Hepatocyte (in vitro differentiated cells): ENCODE data around the gene CGGBP1. TPM values are rescaled to one million over a fixed set of nuclear protein-coding genes. Genes with fewer than 3 reads are reported as not detected.

Source experiments
- DNase-seq: peaks from one replicate; pipeline ENCODE4 v3.0.0-alpha.2; 2016; ENCODE audit warnings: low spot score
- H2AFZ ChIP-seq: fragments of 200-600 bp; sonication (generic); 2 replicates; pipeline ENCODE4 v1.6.0; 2016; ENCODE audit warnings: antibody characterized with exemption, mild to moderate bottlenecking
- H3K27ac ChIP-seq: fragments of 200-600 bp; sonication (generic); 2 replicates; pipeline ENCODE4 v1.5.1; 2016; ENCODE audit warnings: mild to moderate bottlenecking
- H3K27me3 ChIP-seq: fragments of 200-600 bp; sonication (generic); 2 replicates; pipeline ENCODE4 v1.6.1; 2016
- H3K36me3 ChIP-seq: fragments of 200-600 bp; sonication (generic); replicated peaks from 2 replicates; pipeline ENCODE4 v1.5.1; 2016; ENCODE audit warnings: low read depth; ENCODE audit not compliant: insufficient read depth
- H3K4me1 ChIP-seq: fragments of 200-600 bp; sonication (generic); 2 replicates; pipeline ENCODE4 v1.5.1; 2016; ENCODE audit warnings: mild to moderate bottlenecking, moderate library complexity; ENCODE audit not compliant: insufficient read depth
- H3K4me2 ChIP-seq: fragments of 200-600 bp; sonication (generic); 2 replicates; pipeline ENCODE4 v1.6.0; 2016
- H3K4me3 ChIP-seq: fragments of 200-600 bp; sonication (generic); 2 replicates; pipeline ENCODE4 v1.5.1; 2016; ENCODE audit warnings: mild to moderate bottlenecking
- H3K79me2 ChIP-seq: fragments of 200-600 bp; sonication (generic); 2 replicates; pipeline ENCODE4 v1.6.0; 2017; ENCODE audit warnings: mild to moderate bottlenecking
- H3K9me2 ChIP-seq: fragments of 200-600 bp; sonication (generic); replicated peaks from 2 replicates; pipeline ENCODE4 v1.6.0; 2017; ENCODE audit warnings: mild to moderate bottlenecking; ENCODE audit not compliant: insufficient read depth
- H3K9me3 ChIP-seq: fragments of 200-600 bp; sonication (generic); 2 replicates; pipeline ENCODE4 v1.5.1; 2016; ENCODE audit warnings: low read depth, mild to moderate bottlenecking
- H4K20me1 ChIP-seq: fragments of 200-600 bp; sonication (generic); 2 replicates; pipeline ENCODE4 v1.6.0; 2016; ENCODE audit warnings: mild to moderate bottlenecking; ENCODE audit not compliant: insufficient read depth, poor library complexity, severe bottlenecking
- EZH2 ChIP-seq: fragments of 200-600 bp; sonication (generic); IDR thresholded peaks from 2 replicates; pipeline ENCODE4 v1.6.1; 2016; ENCODE audit warnings: antibody characterized with exemption, mild to moderate bottlenecking, borderline replicate concordance
- EZH2phosphoT487 ChIP-seq: fragments of 200-600 bp; sonication (generic); IDR thresholded peaks from one replicate; pipeline ENCODE4 v1.6.1; 2018; ENCODE audit warnings: antibody characterized with exemption, mild to moderate bottlenecking, low read depth, moderate library complexity; ENCODE audit not compliant: unreplicated experiment, severe bottlenecking
- WGBS: methylation state at CpG from one replicate; pipeline ENCODE4 v1.1.6; 2016; ENCODE audit warnings: low lambda C conversion rate; ENCODE audit errors: missing lambda C conversion rate; 5-methylcytosine and 5-hydroxymethylcytosine counted together
- polyA plus RNA-seq: library from polyadenylated mRNA; unstranded; fragments of >200 nt; fragmentation: Nextera tagmentation; extraction: Ambion mirVana; gene quantifications from 2 replicates; pipeline ENCODE4 v1.2.1, GENCODE V29; 2016
- total RNA-seq: library from RNA; depleted of rRNA; stranded (reverse); fragments of >200 nt; gene quantifications from 2 replicates; pipeline ENCODE4 v1.2.3, GENCODE V29; 2014
- TF ChIP-seq, protein P1 (sequence below): fragments of 200-600 bp; sonication (generic); IDR thresholded peaks from 2 replicates; pipeline ENCODE4 v1.5.1; 2016; ENCODE audit warnings: antibody characterized with exemption, mild to moderate bottlenecking; ENCODE audit not compliant: poor library complexity

The CGGBP1 gene
- total and polyA plus RNA-seq, 2 experiments from 2014 or later = 46.6 to 75.9 TPM

GRCh38 chr3:88082854-88083253 lies 24.0 kb upstream of the CGGBP1 start:
- H4K20me1 ChIP-seq = peaks cover 8% of the 10 kb centered on the region
- peaks cover 73% of the 10 kb centered on the region for H3K79me2 ChIP-seq
- no peak overlapping the region for H3K4me2 ChIP-seq
- TF ChIP-seq, protein P1, sequence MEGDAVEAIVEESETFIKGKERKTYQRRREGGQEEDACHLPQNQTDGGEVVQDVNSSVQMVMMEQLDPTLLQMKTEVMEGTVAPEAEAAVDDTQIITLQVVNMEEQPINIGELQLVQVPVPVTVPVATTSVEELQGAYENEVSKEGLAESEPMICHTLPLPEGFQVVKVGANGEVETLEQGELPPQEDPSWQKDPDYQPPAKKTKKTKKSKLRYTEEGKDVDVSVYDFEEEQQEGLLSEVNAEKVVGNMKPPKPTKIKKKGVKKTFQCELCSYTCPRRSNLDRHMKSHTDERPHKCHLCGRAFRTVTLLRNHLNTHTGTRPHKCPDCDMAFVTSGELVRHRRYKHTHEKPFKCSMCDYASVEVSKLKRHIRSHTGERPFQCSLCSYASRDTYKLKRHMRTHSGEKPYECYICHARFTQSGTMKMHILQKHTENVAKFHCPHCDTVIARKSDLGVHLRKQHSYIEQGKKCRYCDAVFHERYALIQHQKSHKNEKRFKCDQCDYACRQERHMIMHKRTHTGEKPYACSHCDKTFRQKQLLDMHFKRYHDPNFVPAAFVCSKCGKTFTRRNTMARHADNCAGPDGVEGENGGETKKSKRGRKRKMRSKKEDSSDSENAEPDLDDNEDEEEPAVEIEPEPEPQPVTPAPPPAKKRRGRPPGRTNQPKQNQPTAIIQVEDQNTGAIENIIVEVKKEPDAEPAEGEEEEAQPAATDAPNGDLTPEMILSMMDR = no peak
- no peak for TF ChIP-seq EZH2phosphoT487
- TF ChIP-seq EZH2 = no peak
- H2AFZ ChIP-seq = no peak overlapping the region
- H3K4me1 ChIP-seq = no peaks in the 10 kb centered on the region
- no peaks in the 10 kb centered on the region for H3K9me2 ChIP-seq
- H3K36me3 ChIP-seq = no peaks in the 10 kb centered on the region
- peaks cover 4% of the 10 kb centered on the region for H3K9me3 ChIP-seq
- no peak for DNase-seq
- no peak overlapping the region for H3K27ac ChIP-seq
- 79% methylated on average over 2 of the region's 2 CpGs for WGBS
- no peaks in the 10 kb centered on the region for H3K27me3 ChIP-seq
- no peak overlapping the region for H3K4me3 ChIP-seq

GRCh38 chr3:88078932-88079331 lies 20.1 kb upstream of the CGGBP1 start:
- Histone ChIP-seq H2AFZ (no peak overlapping the region), H3K4me1 (peaks cover 7% of the 10 kb centered on the region), H3K9me2 (no peaks in the 10 kb centered on the region), H3K4me3 (no peak overlapping the region), H3K27me3 (no peaks in the 10 kb centered on the region), H3K36me3 (no peaks in the 10 kb centered on the region), H3K9me3 (peaks cover 4% of the 10 kb centered on the region), H3K27ac (no peak overlapping the region), H3K79me2 (peaks cover 90% of the 10 kb centered on the region), H4K20me1 (peaks cover 16% of the 10 kb centered on the region), H3K4me2 (no peak overlapping the region)
- 92% methylated on average over 3 of the region's 3 CpGs for WGBS
- DNase-seq = no peak
- TF ChIP-seq EZH2 (no peak), EZH2phosphoT487 (no peak)
- TF ChIP-seq, protein P1 = no peak

- H3K9me2 ChIP-seq = no peaks in the 10 kb centered on the region
- no peak overlapping the region for H3K27ac ChIP-seq
- TF ChIP-seq EZH2 = no peak
- TF ChIP-seq, protein P1 = no peak
- TF ChIP-seq EZH2phosphoT487 = no peak
- no peak for DNase-seq
- 97% methylated on average over 1 of the region's 1 CpG for WGBS
- H3K4me3 ChIP-seq = no peak overlapping the region
- H3K79me2 ChIP-seq = peaks cover 91% of the 10 kb centered on the region
- no peaks in the 10 kb centered on the region for H3K27me3 ChIP-seq
- H4K20me1 ChIP-seq = peaks cover 16% of the 10 kb centered on the region
- H2AFZ ChIP-seq = no peak overlapping the region
- H3K4me2 ChIP-seq = no peak overlapping the region
- peaks cover 7% of the 10 kb centered on the region for H3K4me1 ChIP-seq
- H3K36me3 ChIP-seq = no peaks in the 10 kb centered on the region
- peaks cover 4% of the 10 kb centered on the region for H3K9me3 ChIP-seq
Observed at GRCh38 chr3:88076712-88077111, 17.9 kb upstream of the CGGBP1 start.

DNA sequence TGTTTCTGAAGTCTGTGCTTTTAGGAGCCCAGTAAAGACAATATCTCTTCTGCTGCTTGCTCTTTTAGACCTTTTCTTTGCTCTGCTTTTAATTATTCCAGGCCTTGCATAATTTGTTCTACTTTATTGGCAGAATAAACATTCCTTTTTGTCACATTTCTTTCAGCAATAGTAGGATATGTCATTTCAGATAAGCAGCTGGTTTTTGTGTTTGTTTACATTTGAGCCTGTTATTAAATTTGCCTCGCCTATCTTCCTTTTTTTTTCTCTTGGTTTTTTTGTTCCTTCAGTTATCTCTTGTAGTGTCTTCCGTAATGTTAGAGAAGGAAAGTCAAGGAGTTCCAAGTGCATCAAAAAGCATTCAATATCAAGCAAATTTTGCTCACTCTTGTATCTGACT lies 16.7 kb upstream of the CGGBP1 start:
- H4K20me1 ChIP-seq = peaks cover 16% of the 10 kb centered on the region
- no peaks in the 10 kb centered on the region for H3K9me3 ChIP-seq
- TF ChIP-seq, protein P1 = no peak
- TF ChIP-seq EZH2phosphoT487 (no peak), EZH2 (no peak)
- WGBS = 62% methylated on average over 2 of the region's 2 CpGs
- no peak overlapping the region for H3K27ac ChIP-seq
- no peaks in the 10 kb centered on the region for H3K36me3 ChIP-seq
- DNase-seq = no peak
- H2AFZ ChIP-seq = no peak overlapping the region
- H3K4me2 ChIP-seq = no peak overlapping the region
- no peak overlapping the region for H3K4me3 ChIP-seq
- H3K79me2 ChIP-seq = peaks cover 87% of the 10 kb centered on the region
- H3K27me3 ChIP-seq = no peaks in the 10 kb centered on the region
- no peaks in the 10 kb centered on the region for H3K9me2 ChIP-seq
- peaks cover 7% of the 10 kb centered on the region for H3K4me1 ChIP-seq
